HFF-Myc (cell line): ENCODE data around the gene NTN3.

ENCODE experiments used
- DNase-seq: peaks from one replicate; pipeline ENCODE4 v3.0.0-alpha.2; 2011; ENCODE audit warnings: low read depth; ENCODE audit errors: extremely low read depth
- H3K4me3 ChIP-seq: replicated peaks from 2 replicates; pipeline ENCODE4 v1.5.1; 2011; ENCODE audit warnings: low read depth, mild to moderate bottlenecking, control low read depth, low read length
- TF ChIP-seq, protein P1 (sequence below): IDR thresholded peaks from 2 replicates; pipeline ENCODE4 v1.5.1; 2012; ENCODE audit warnings: mild to moderate bottlenecking, low read depth, low read length, control low read depth; ENCODE audit errors: missing control alignments

Gene NTN3

DNA sequence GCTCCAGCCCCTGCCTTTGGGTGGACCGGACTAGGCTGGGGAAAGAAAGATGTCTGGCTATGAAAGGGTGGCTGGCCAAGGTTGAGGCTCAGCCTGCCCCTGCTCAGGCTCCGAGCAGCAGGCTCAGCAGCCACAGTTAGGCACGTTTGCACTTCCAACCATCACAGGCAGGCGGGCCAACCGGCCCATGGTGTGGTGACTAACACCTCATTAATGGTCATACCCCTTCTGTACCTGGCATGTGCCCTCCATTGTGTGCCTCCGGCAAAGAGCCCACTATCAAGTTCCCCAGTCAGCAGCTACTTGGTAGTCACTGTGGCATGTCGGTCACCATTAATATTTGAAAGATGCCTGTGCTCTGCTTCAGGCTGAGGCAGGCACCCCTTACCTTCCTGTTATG, 10.6 kb downstream of the NTN3 start:
- TF ChIP-seq, protein P1, sequence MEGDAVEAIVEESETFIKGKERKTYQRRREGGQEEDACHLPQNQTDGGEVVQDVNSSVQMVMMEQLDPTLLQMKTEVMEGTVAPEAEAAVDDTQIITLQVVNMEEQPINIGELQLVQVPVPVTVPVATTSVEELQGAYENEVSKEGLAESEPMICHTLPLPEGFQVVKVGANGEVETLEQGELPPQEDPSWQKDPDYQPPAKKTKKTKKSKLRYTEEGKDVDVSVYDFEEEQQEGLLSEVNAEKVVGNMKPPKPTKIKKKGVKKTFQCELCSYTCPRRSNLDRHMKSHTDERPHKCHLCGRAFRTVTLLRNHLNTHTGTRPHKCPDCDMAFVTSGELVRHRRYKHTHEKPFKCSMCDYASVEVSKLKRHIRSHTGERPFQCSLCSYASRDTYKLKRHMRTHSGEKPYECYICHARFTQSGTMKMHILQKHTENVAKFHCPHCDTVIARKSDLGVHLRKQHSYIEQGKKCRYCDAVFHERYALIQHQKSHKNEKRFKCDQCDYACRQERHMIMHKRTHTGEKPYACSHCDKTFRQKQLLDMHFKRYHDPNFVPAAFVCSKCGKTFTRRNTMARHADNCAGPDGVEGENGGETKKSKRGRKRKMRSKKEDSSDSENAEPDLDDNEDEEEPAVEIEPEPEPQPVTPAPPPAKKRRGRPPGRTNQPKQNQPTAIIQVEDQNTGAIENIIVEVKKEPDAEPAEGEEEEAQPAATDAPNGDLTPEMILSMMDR: no peak
- DNase-seq: no peak
- H3K4me3 ChIP-seq: no peak overlapping the region

DNA sequence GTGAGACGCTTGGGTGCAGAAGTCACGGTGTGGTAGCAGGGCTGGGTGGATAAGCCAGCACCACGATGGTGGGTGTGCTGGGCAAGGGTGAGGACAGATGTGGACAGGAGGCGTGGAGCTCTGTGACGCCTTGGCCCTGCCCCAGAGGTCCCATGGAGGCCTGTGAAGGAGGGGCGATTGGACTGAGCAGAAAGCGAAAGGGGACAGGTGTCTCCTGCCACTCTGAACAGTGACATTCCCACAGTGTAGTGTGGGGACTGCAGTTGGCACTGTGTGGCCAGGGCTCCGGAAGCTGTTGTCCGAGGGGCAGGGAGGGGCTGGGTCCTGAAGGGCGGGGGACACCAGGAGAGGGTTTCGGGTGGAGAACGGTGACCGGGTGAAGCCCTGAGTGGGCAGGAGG, 11.2 kb downstream of the NTN3 start:
- DNase-seq: no peak
- no peak overlapping the region for H3K4me3 ChIP-seq
- TF ChIP-seq, protein P1: no peak

DNA sequence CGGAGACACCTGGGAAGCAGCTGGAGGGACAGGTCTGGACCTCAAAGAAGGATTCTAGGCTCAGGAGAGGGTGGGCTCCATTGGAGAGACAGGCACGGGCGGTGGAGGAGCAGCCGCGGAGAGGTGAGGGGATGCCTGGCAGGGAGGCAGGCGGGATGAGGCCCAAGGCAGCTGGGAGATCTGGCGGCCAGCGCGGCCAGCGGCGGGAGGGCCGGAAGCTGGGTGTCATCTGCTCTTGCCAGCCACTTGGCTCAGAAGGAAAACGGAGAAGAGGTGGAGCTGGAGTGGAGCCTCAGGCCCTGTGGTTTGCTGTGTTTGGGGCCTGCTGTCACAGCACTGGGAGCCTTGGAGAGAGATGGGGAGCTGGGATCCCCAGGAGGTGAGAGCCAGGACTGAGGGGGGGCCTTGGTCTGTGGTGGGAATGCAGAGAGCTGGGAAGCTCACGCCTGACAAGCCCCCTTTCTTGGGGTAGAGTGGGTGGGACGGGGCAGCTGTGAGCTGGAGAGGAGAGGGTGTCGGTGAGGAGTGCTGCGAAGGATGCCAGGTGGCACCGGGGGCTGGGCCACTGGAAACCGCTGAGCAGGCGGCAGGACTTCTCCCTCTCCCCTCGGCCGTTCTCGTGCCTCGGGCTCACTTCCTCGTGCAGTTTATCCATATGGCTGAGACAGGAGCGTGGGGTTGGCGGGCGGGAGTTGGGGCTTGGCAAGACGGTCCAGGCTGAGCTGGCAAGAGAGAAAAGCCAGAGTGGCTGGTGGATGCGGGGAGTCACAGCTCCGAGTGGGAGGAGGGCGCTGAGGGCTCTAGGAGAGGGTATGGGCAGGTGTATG, 11.8 kb downstream of the NTN3 start:
- H3K4me3 ChIP-seq: peak overlapping the region; percentile 16; the same call in 1 of the 2 replicates
- DNase-seq: no peak
- TF ChIP-seq, protein P1: no peak

DNA sequence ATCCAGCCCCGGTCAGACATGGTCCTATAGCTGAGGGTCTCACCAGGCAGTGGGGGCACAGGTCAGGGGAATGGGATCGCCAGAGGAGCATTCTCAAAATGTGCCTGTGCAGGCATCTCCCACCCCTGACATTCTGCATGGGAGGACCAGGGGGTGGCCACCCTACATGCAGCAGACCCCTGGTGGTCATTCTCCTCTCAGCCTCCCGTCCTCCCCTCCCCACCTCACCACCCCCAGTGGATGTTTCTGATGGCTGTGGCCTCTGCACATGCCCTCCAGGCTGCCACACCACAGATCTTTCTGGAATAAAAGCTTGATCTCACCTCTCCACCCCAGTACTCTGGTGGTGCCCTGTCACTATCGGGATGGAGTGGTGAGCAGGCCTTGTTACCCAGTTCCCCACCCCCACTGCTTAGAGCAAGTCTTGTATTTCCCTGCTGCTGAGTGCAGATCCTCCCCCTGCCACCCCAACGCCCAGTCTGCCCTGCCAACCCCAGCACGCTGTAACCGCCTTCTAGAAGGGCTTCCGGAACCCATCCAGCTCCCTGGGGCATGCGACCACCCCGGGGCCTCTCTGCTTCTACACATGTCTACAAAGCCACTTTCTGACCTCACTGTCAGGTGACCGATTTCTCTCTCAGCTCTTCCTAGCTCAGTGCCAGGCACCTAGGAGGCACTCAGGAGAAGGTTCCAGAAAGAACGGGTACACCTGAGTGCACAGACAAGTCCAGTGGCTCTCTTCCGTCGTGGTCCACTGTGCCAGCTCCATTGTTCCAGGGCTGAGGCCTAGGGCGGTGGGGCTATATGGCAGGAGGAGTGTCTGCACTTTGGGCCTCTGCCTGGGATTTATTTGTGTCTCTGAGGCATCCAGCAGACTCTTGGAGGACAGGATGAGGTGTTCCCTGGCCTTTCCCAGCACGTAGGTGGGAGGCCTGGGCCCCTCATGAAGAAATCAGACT, 13.1 kb downstream of the NTN3 start:
- no peak overlapping the region for H3K4me3 ChIP-seq
- DNase-seq: no peak
- TF ChIP-seq, protein P1: no peak

DNA sequence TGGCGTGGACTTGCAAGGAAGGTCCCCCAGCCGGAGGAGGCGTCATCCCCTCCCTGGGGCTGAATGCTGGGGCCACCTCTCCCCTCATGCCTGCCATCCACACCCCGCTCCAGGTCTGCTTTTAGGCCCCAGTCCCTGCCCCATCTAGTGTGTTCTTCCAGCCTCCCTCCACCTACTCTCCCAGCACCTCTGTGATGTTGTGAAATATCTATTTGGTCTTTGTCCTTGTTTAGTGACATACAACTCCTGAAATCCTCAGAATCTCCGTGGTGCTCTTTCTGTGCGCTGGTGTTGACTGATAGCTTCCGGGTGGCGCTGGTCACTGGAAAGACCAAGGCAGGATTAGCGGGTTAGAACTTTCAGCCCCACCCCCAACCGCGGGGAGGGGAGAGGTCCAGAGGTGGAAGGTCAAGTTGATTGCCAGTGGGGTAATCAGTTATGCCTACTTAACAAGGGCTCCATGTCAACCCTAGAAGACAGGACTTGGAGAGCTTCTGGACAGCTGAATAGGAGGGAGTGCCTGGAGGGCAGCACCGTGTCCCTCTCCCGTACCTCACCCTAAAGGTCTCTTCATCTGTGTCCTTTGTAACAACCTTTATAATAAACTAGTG, 13.9 kb downstream of the NTN3 start:
- TF ChIP-seq, protein P1: no peak
- DNase-seq: no peak
- H3K4me3 ChIP-seq: no peak overlapping the region

DNA sequence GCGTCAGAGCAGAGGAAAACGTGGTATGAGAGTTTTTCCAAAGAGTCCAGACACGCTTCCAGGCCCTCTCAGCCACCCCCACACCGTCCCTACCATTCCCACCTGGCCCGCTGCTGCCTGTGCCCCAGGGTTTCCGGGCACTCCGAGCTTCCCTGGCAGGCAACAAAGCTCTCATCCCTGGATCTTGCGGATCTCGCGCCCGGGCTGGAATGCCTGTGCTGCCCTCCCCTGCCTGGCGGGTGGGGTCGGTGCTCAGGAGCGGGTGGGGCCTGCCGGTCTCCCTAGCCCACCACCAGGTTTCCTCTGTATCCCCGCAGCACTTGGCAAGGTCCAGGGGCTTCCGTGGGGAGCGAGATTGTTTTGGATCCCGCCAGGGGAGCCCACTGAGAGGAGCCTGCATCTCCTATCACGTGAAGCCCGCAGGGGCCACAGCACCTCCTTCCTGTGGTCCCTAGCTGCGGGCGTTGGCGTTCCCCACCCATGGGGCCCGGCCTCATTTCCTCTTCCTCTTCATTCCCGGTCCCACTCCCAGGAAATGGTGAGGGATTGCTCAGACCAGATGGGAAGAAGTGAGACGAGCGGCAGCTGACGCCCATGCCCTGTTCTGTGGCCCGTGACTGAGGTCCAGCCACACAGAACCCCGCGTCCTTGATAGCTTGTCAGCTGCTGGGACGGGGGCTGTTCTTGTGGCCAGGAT, 14.9 kb downstream of the NTN3 start:
- DNase-seq: no peak
- H3K4me3 ChIP-seq: no peak overlapping the region
- TF ChIP-seq, protein P1: no peak
